HEK293 (cell line): ENCODE measurements around the gene HMGXB3.
A peak's percentile ranks its signal among the peaks of the same experiment; 100 is the strongest.

Source experiments
- CTCF ChIA-PET: fragments of 350-600 bp; formaldehyde crosslinking; extraction: SDS; loops from one replicate; lab custom pipeline; 2021; ENCODE audit warnings: antibody characterized with exemption; lab: Yijun Ruan, JAX
- POLR2A ChIA-PET: fragments of 300-600 bp; formaldehyde crosslinking; extraction: SDS; loops from one replicate; lab custom pipeline; 2020; ENCODE audit warnings: antibody characterized with exemption, inconsistent platforms; lab: Yijun Ruan, JAX
- H3K27ac ChIP-seq: fragments of 200-500 bp; sonication (Bioruptor generic); 2 replicates; pipeline ENCODE4 v1.5.1; 2014; ENCODE audit warnings: low read depth, low read length, control low read depth, inconsistent platforms; ENCODE audit errors: extremely low read depth
- H3K36me3 ChIP-seq, 2 experiments: fragments of 200-500 bp in 1 of 2; sonication (Bioruptor generic) in 1 of 2; 1 replicate in 1 of 2; 2 replicates in 1 of 2; pipeline ENCODE4 v1.5.1; 2014 to 2017; ENCODE audit warnings: inconsistent platforms in 2 of 2, low read length in 2 of 2; ENCODE audit not compliant: control insufficient read depth in 2 of 2, insufficient read depth in 1 of 2
- H3K4me1 ChIP-seq: fragments of 200-500 bp; sonication (Bioruptor generic); 2 replicates; pipeline ENCODE4 v1.5.1; 2014; ENCODE audit warnings: mild to moderate bottlenecking, low read length, inconsistent platforms; ENCODE audit not compliant: control insufficient read depth, insufficient read depth
- H3K4me3 ChIP-seq: 2 replicates; pipeline ENCODE4 v1.5.1; 2011; ENCODE audit warnings: low read depth, mild to moderate bottlenecking, control low read depth, low read length, moderate library complexity
- H3K9me3 ChIP-seq: fragments of 200-500 bp; sonication (Bioruptor generic); 2 replicates; pipeline ENCODE4 v1.5.1; 2014; ENCODE audit warnings: low read depth, low read length, inconsistent platforms; ENCODE audit not compliant: control insufficient read depth, insufficient read depth
- BCL11B ChIP-seq: fragments of 450-650 bp; formaldehyde crosslinking; IDR thresholded peaks from 2 replicates; pipeline ENCODE4 v1.5.1; 2016; ENCODE audit warnings: low read depth, missing biosample characterization, missing genetic modification characterization
- FEZF1 ChIP-seq: fragments of 450-650 bp; formaldehyde crosslinking; IDR thresholded peaks from 2 replicates; pipeline ENCODE4 v1.5.1; 2016; ENCODE audit warnings: missing biosample characterization, missing genetic modification characterization
- GLI4 ChIP-seq: fragments of 450-650 bp; formaldehyde crosslinking; IDR thresholded peaks from 2 replicates; pipeline ENCODE4 v1.5.1; 2016; ENCODE audit warnings: missing biosample characterization, missing genetic modification characterization
- GLIS1 ChIP-seq: fragments of 450-650 bp; formaldehyde crosslinking; IDR thresholded peaks from 2 replicates; pipeline ENCODE4 v1.5.1; 2016; ENCODE audit warnings: missing biosample characterization, missing genetic modification characterization
- HOXA7 ChIP-seq: sonication (generic); formaldehyde crosslinking; IDR thresholded peaks from 2 replicates; pipeline ENCODE4 v1.8.1; 2022; ENCODE audit warnings: missing genetic modification reagents, borderline replicate concordance
- HOXC10 ChIP-seq: sonication (generic); formaldehyde crosslinking; IDR thresholded peaks from 2 replicates; pipeline ENCODE4 v1.8.1; 2023; ENCODE audit warnings: mild to moderate bottlenecking, missing genetic modification reagents
- RBAK ChIP-seq: fragments of 450-650 bp; formaldehyde crosslinking; IDR thresholded peaks from 2 replicates; pipeline ENCODE4 v1.5.1; 2016; ENCODE audit warnings: missing biosample characterization, missing genetic modification characterization
- SCRT2 ChIP-seq: fragments of 450-650 bp; formaldehyde crosslinking; IDR thresholded peaks from 2 replicates; pipeline ENCODE4 v1.5.1; 2016; ENCODE audit warnings: missing biosample characterization, missing genetic modification characterization
- SETDB1 ChIP-seq: IDR thresholded peaks from one replicate; pipeline ENCODE4 v1.6.1; 2017; ENCODE audit warnings: mild to moderate bottlenecking, low read length, moderate library complexity, mixed read lengths; ENCODE audit not compliant: insufficient read length
- TCF7L2 ChIP-seq: IDR thresholded peaks from 2 replicates; pipeline ENCODE4 v1.6.1; 2011; ENCODE audit warnings: low read depth, mild to moderate bottlenecking, inconsistent platforms, low read length, moderate library complexity, borderline replicate concordance
- WT1 ChIP-seq: fragments of 450-650 bp; formaldehyde crosslinking; IDR thresholded peaks from 2 replicates; pipeline ENCODE4 v1.5.1; 2016; ENCODE audit warnings: missing biosample characterization, missing genetic modification characterization
- YY2 ChIP-seq: fragments of 450-650 bp; formaldehyde crosslinking; IDR thresholded peaks from 2 replicates; pipeline ENCODE4 v1.5.1; 2016; ENCODE audit warnings: missing biosample characterization, missing genetic modification characterization
- ZIC2 ChIP-seq: fragments of 450-650 bp; formaldehyde crosslinking; IDR thresholded peaks from 2 replicates; pipeline ENCODE4 v1.5.1; 2016; ENCODE audit warnings: missing biosample characterization, missing genetic modification characterization
- ZNF155 ChIP-seq: fragments of 450-650 bp; formaldehyde crosslinking; IDR thresholded peaks from 2 replicates; pipeline ENCODE4 v1.5.1; 2016; ENCODE audit warnings: missing biosample characterization, missing genetic modification characterization
- ZNF221 ChIP-seq: fragments of 450-650 bp; formaldehyde crosslinking; IDR thresholded peaks from 2 replicates; pipeline ENCODE4 v1.5.1; 2017; ENCODE audit warnings: missing biosample characterization, missing genetic modification characterization, borderline replicate concordance
- ZNF223 ChIP-seq: fragments of 450-650 bp; formaldehyde crosslinking; IDR thresholded peaks from 2 replicates; pipeline ENCODE4 v1.5.1; 2016; ENCODE audit warnings: missing biosample characterization, missing genetic modification characterization
- ZNF354C ChIP-seq: fragments of 450-650 bp; formaldehyde crosslinking; IDR thresholded peaks from 2 replicates; pipeline ENCODE4 v1.5.1; 2016; ENCODE audit warnings: missing biosample characterization, missing genetic modification characterization, low read depth, borderline replicate concordance
- ZNF426 ChIP-seq: fragments of 450-650 bp; formaldehyde crosslinking; IDR thresholded peaks from 2 replicates; pipeline ENCODE4 v1.5.1; 2017; ENCODE audit warnings: missing biosample characterization, missing genetic modification characterization, mild to moderate bottlenecking, inconsistent platforms, moderate library complexity
- ZNF433 ChIP-seq: fragments of 450-650 bp; formaldehyde crosslinking; IDR thresholded peaks from 2 replicates; pipeline ENCODE4 v1.5.1; 2016; ENCODE audit warnings: missing biosample characterization, missing genetic modification characterization, low read depth
- ZNF561 ChIP-seq: fragments of 450-650 bp; IDR thresholded peaks from 2 replicates; pipeline ENCODE4 v1.5.1; 2018; ENCODE audit warnings: missing biosample characterization, missing genetic modification characterization, borderline replicate concordance
- ZNF600 ChIP-seq: fragments of 450-650 bp; formaldehyde crosslinking; IDR thresholded peaks from 2 replicates; pipeline ENCODE4 v1.5.1; 2016; ENCODE audit warnings: missing biosample characterization, missing genetic modification characterization
- ZNF645 ChIP-seq: fragments of 450-650 bp; formaldehyde crosslinking; IDR thresholded peaks from 2 replicates; pipeline ENCODE4; 2016; ENCODE audit warnings: missing biosample characterization, missing genetic modification characterization
- ZNF707 ChIP-seq: fragments of 450-650 bp; formaldehyde crosslinking; IDR thresholded peaks from 2 replicates; pipeline ENCODE4 v1.5.1; 2016; ENCODE audit warnings: missing biosample characterization, missing genetic modification characterization
- ZNF768 ChIP-seq: fragments of 450-650 bp; formaldehyde crosslinking; IDR thresholded peaks from 2 replicates; pipeline ENCODE4 v1.5.1; 2018; ENCODE audit warnings: missing biosample characterization, mild to moderate bottlenecking, missing genetic modification characterization
- ZNF776 ChIP-seq: fragments of 450-650 bp; formaldehyde crosslinking; IDR thresholded peaks from 2 replicates; pipeline ENCODE4 v1.5.0; 2017; ENCODE audit warnings: missing biosample characterization, missing genetic modification characterization, borderline replicate concordance
- ZNF777 ChIP-seq: fragments of 450-650 bp; formaldehyde crosslinking; IDR thresholded peaks from 2 replicates; pipeline ENCODE4 v1.5.1; 2017; ENCODE audit warnings: missing biosample characterization, missing genetic modification characterization, borderline replicate concordance
- TF ChIP-seq, protein P1 (sequence below): fragments of 450-650 bp; formaldehyde crosslinking; IDR thresholded peaks from 2 replicates; pipeline ENCODE4 v1.5.1; 2016; ENCODE audit warnings: missing biosample characterization, missing genetic modification characterization

The HMGXB3 gene

GRCh38 chr5:150007050-150007449, 6.5 kb downstream of the HMGXB3 start (continued):
- TF ChIP-seq ZNF155 (tag by site-specific recombination) (no peak), ZNF354C (tag by site-specific recombination) (no peak), HOXA7 (CRISPR knock-in tag) (no peak), ZNF223 (tag by site-specific recombination) (no peak), ZNF561 (tag by site-specific recombination) (no peak), ZNF426 (tag by site-specific recombination) (no peak), SETDB1 (no peak), TCF7L2 (no peak)

GRCh38 chr5:150009671-150010387, 9.3 kb downstream of the HMGXB3 start:
- no peak for TF ChIP-seq BCL11B (tag by site-specific recombination)
- no peak for TF ChIP-seq WT1 (tag by site-specific recombination)
- TF ChIP-seq ZNF433 (tag by site-specific recombination) = no peak
- TF ChIP-seq, protein P1, sequence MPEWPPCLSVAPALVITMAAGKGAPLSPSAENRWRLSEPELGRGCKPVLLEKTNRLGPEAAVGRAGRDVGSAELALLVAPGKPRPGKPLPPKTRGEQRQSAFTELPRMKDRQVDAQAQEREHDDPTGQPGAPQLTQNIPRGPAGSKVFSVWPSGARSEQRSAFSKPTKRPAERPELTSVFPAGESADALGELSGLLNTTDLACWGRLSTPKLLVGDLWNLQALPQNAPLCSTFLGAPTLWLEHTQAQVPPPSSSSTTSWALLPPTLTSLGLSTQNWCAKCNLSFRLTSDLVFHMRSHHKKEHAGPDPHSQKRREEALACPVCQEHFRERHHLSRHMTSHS (tag by site-specific recombination) = no peak
- TF ChIP-seq ZNF777 (tag by site-specific recombination) = no peak
- TF ChIP-seq YY2 = no peak
- TF ChIP-seq ZIC2 (tag by site-specific recombination) = no peak
- no peak for TF ChIP-seq ZNF600 (tag by site-specific recombination)
- TF ChIP-seq, all 188 proteins: peak for 0
- Histone ChIP-seq H3K27ac (no peak overlapping the region), H3K9me3 (no peaks in the 10 kb centered on the region; the same call in 1 of the 2 replicates), H3K36me3 (peaks cover 65 to 94% of the 10 kb centered on the region in 2 experiments), H3K4me3 (no peak overlapping the region), H3K4me1 (no peaks in the 10 kb centered on the region)
- POLR2A ChIA-PET = interaction anchor here (0.6 to 0.9 kb wide), 2 partner anchors 9 to 13 kb away, joined by 3 to 4 read pairs; partner anchors contain the start of genes HMGXB3 and TIGD6
- CTCF ChIA-PET = interaction anchor here (0.6 to 1.3 kb wide), 5 partner anchors 12 to 434 kb away, joined by 3 to 5 read pairs (median 3); no protein-coding TSS in a partner anchor

DNA sequence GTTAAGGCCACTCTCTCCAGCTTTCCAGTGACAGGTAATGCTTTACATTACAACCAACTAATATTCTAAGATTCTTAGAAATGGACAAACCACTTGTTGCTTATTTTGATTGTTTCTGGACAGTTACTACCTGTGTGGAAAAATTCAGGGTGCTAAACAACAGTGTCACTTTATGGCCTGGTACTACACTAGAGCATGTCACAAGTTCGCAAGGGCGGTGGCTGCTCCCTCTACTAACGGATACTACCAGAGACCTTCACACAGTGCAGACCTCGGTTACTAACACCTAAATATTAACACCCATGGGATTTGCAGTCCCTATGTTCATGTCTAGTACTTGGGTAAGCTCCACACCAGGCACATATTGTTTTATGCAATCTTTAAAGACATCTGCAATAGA, 13.4 kb downstream of the HMGXB3 start:
- CTCF ChIA-PET = no interaction called here
- H3K9me3 ChIP-seq = no peaks in the 10 kb centered on the region; the same call in 1 of the 2 replicates
- no peak overlapping the region for H3K4me3 ChIP-seq
- TF ChIP-seq GLI4 (tag by site-specific recombination) (no peak), SCRT2 (tag by site-specific recombination) (peak; percentile 61)
- TF ChIP-seq, all 188 proteins: peak for 1
- POLR2A ChIA-PET = no interaction called here
- Histone ChIP-seq H3K36me3 (peaks cover 75 to 93% of the 10 kb centered on the region in 2 experiments), H3K4me1 (no peaks in the 10 kb centered on the region), H3K27ac (no peak overlapping the region)

GRCh38 chr5:150014456-150014855, 13.9 kb downstream of the HMGXB3 start:
- no peak overlapping the region for H3K27ac ChIP-seq
- H3K9me3 ChIP-seq = no peaks in the 10 kb centered on the region; the same call in 1 of the 2 replicates
- CTCF ChIA-PET = no interaction called here
- no peak overlapping the region for H3K4me3 ChIP-seq
- no peaks in the 10 kb centered on the region for H3K4me1 ChIP-seq
- peaks cover 80 to 95% of the 10 kb centered on the region in 2 experiments for H3K36me3 ChIP-seq
- POLR2A ChIA-PET = no interaction called here
- TF ChIP-seq HOXC10 (CRISPR knock-in tag) = no peak
- no peak for TF ChIP-seq ZNF221 (tag by site-specific recombination)
- TF ChIP-seq ZNF776 (tag by site-specific recombination) = no peak
- TF ChIP-seq GLIS1 = no peak
- TF ChIP-seq ZNF768 = no peak
- TF ChIP-seq RBAK (tag by site-specific recombination) = no peak
- no peak for TF ChIP-seq FEZF1
- TF ChIP-seq ZNF645 (tag by site-specific recombination) = no peak
- no peak for TF ChIP-seq ZNF707 (tag by site-specific recombination)
